ENCODE data around the gene CLEC5A. TPM values are rescaled to one million over a fixed set of nuclear protein-coding genes. Genes with fewer than 3 reads are reported as not detected.

Gene CLEC5A
- total RNA-seq, 2 donors from 2014 or later: not detected

DNA sequence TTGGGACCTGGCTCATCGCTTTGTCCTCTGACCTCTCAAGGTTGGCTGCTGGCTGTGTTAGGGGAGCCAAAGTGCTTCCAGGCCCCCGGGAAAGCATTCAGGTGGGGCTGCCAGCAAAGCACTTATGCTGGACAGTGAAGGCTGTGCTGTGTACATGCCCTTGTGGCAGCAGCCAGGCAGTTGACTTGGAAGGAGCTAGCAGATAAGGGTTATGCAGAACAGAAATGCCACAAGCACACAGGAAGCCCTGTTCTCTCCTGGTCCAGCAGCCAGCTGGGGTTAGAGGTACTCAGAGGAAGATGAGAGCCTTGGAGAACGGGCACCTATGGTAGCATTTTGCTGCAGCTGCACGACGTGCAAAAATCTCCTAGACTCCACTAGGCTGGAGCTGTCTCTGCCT lies 65.8 kb downstream of the CLEC5A start:
- no peaks in the 10 kb centered on the region for H3K36me3 ChIP-seq (ENCODE audit: control insufficient read depth, insufficient read depth, low read length)

DNA sequence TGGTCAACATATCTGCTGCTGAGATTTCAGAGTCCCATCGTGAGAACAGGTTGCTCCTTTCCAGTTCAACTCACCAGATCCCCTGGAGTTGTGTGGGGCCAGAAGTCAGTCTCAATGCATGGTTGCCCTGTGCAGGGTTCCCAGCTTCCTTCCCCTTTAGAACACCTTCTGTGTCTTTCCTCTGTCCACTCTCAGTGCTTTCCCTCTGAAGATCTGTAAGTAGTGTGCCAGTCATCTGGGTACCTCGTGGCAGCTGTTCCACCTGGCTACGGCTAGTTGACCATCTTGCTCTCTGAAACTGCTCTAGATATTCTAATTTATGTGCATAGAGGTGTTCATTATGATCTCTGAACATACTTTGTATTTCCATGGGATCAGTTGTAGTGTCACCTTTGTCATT lies 69.4 kb downstream of the CLEC5A start:
- no peaks in the 10 kb centered on the region for H3K9me3 Mint-ChIP-seq
- H3K27ac ChIP-seq (ENCODE audit: low read depth, low read length): no peak overlapping the region
- TF ChIP-seq, protein P1, sequence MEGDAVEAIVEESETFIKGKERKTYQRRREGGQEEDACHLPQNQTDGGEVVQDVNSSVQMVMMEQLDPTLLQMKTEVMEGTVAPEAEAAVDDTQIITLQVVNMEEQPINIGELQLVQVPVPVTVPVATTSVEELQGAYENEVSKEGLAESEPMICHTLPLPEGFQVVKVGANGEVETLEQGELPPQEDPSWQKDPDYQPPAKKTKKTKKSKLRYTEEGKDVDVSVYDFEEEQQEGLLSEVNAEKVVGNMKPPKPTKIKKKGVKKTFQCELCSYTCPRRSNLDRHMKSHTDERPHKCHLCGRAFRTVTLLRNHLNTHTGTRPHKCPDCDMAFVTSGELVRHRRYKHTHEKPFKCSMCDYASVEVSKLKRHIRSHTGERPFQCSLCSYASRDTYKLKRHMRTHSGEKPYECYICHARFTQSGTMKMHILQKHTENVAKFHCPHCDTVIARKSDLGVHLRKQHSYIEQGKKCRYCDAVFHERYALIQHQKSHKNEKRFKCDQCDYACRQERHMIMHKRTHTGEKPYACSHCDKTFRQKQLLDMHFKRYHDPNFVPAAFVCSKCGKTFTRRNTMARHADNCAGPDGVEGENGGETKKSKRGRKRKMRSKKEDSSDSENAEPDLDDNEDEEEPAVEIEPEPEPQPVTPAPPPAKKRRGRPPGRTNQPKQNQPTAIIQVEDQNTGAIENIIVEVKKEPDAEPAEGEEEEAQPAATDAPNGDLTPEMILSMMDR (conservative IDR thresholded peaks at IDR 0.05): no peak
- H3K27ac Mint-ChIP-seq: no peak overlapping the region
- H3K36me3 ChIP-seq (ENCODE audit: control insufficient read depth, insufficient read depth, low read length): no peaks in the 10 kb centered on the region
- no peak for DNase-seq
- no peaks in the 10 kb centered on the region for H3K27me3 ChIP-seq (ENCODE audit: control insufficient read depth, insufficient read depth, low read length, poor library complexity, severe bottlenecking)
- H3K4me1 Mint-ChIP-seq: peaks cover 3% of the 10 kb centered on the region
- no peak overlapping the region for H3K4me3 Mint-ChIP-seq
- H3K9me3 ChIP-seq (ENCODE audit: control insufficient read depth, low read length): no peaks in the 10 kb centered on the region
- H3K9ac ChIP-seq (ENCODE audit: extremely low read depth, low read length, poor library complexity, severe bottlenecking): no peak overlapping the region
- H3K4me3 ChIP-seq (ENCODE audit: low read length): no peak overlapping the region
- no peaks in the 10 kb centered on the region for H3K4me1 ChIP-seq (ENCODE audit: control insufficient read depth, insufficient read depth, low read length)
- no peaks in the 10 kb centered on the region for H3K27me3 Mint-ChIP-seq (ENCODE audit: insufficient read depth)
- H3K36me3 Mint-ChIP-seq (ENCODE audit: low read depth): no peaks in the 10 kb centered on the region
- WGBS, 2 experiments (ENCODE audit: insufficient coverage in 1 of 2, insufficient read length in 1 of 2): 93% methylated on average over 3 of the region's 3 CpGs; no CpG with 5 or more reads in 1 of the 2 experiments

More for the DNA sequence above, 65.8 kb downstream of the CLEC5A start:
- no peak for DNase-seq
- H3K27ac Mint-ChIP-seq: no peak overlapping the region
- TF ChIP-seq, protein P1 (conservative IDR thresholded peaks at IDR 0.05): no peak
- peaks cover 3% of the 10 kb centered on the region for H3K9me3 Mint-ChIP-seq
- Histone ChIP-seq H3K9ac (ENCODE audit: extremely low read depth, low read length, poor library complexity, severe bottlenecking) (no peak overlapping the region), H3K9me3 (ENCODE audit: control insufficient read depth, low read length) (no peaks in the 10 kb centered on the region), H3K27ac (ENCODE audit: low read depth, low read length) (no peak overlapping the region), H3K27me3 (ENCODE audit: control insufficient read depth, insufficient read depth, low read length, poor library complexity, severe bottlenecking) (no peaks in the 10 kb centered on the region), H3K4me3 (ENCODE audit: low read length) (no peak overlapping the region), H3K4me1 (ENCODE audit: control insufficient read depth, insufficient read depth, low read length) (no peaks in the 10 kb centered on the region)
- H3K36me3 Mint-ChIP-seq (ENCODE audit: low read depth): no peaks in the 10 kb centered on the region
- 75 to 100% methylated on average over 2 to 5 of the region's 5 CpGs for WGBS, 2 experiments (ENCODE audit: insufficient coverage in 1 of 2, insufficient read length in 1 of 2)
- no peak overlapping the region for H3K4me3 Mint-ChIP-seq
- no peaks in the 10 kb centered on the region for H3K27me3 Mint-ChIP-seq (ENCODE audit: insufficient read depth)
- peaks cover 3% of the 10 kb centered on the region for H3K4me1 Mint-ChIP-seq

Other genes starting within 250 kb of the CLEC5A start
- gene DENND11, start 244.8 kb downstream of the CLEC5A start, total RNA-seq: 10 to 100 TPM; 24.5 to 25.4 TPM
- gene WEE2, start 238.6 kb downstream of the CLEC5A start, total RNA-seq: not detected
- gene SSBP1, start 208.6 kb downstream of the CLEC5A start, total RNA-seq: 100 to 1,000 TPM; 179 to 194 TPM
- 1 to 10 TPM; 1.6 to 2.6 TPM for gene TAS2R3, start 182.9 kb downstream of the CLEC5A start, total RNA-seq
- gene TAS2R4, start 170.3 kb downstream of the CLEC5A start, total RNA-seq: 1 to 10 TPM; 2.3 to 2.5 TPM
- 1 to 10 TPM; 3.1 to 3.6 TPM for gene TAS2R5, start 156.8 kb downstream of the CLEC5A start, total RNA-seq
- not detected for gene PRSS37, start 105.5 kb downstream of the CLEC5A start, total RNA-seq
- not detected for gene OR9A4, start 30.6 kb downstream of the CLEC5A start, total RNA-seq
- gene TAS2R38, start 26.8 kb upstream of the CLEC5A start, total RNA-seq: not detected
- under 1 TPM; 0.33 to 0.37 TPM for gene MGAM, start 48.9 kb upstream of the CLEC5A start, total RNA-seq
- gene MGAM2, start 164.7 kb upstream of the CLEC5A start, total RNA-seq: under 1 TPM; 0.15 to 0.40 TPM

Data from endodermal cell (in vitro differentiated cells).